Muscle layer of colon (tissue), 2 donors: ENCODE data around the gene B3GNT8.
"Not testable (repeated sequence)": the region's sequence is repeated elsewhere in the genome, so short reads cannot be mapped to it uniquely, and the experiment has no call there.

Experiments
- H3K27ac ChIP-seq: one replicate; pipeline ENCODE4 v1.7.0; 2013; ENCODE audit warnings: low read depth, mild to moderate bottlenecking, low read length, moderate library complexity
- H3K27me3 ChIP-seq, 2 donors: one replicate each; pipeline ENCODE4 v1.7.0; 2013; ENCODE audit warnings: low read length in 2 of 2, mild to moderate bottlenecking in 2 of 2; ENCODE audit not compliant: insufficient read depth in 2 of 2, control insufficient read depth in 1 of 2
- H3K36me3 ChIP-seq: one replicate; pipeline ENCODE4 v1.7.0; 2013; ENCODE audit warnings: mild to moderate bottlenecking, low read length; ENCODE audit not compliant: insufficient read depth
- H3K4me1 ChIP-seq: one replicate; pipeline ENCODE4 v1.7.0; 2013; ENCODE audit warnings: mild to moderate bottlenecking, low read length; ENCODE audit not compliant: insufficient read depth
- H3K4me3 ChIP-seq, 2 donors: one replicate each; pipeline ENCODE4 v1.7.0; 2013; ENCODE audit warnings: low read length in 2 of 2, low read depth in 1 of 2, mild to moderate bottlenecking in 1 of 2, moderate library complexity in 1 of 2
- H3K9ac ChIP-seq: one replicate; pipeline ENCODE4 v1.7.0; 2013; ENCODE audit warnings: low read length
- H3K9me3 ChIP-seq: one replicate; pipeline ENCODE4 v1.7.0; 2013; ENCODE audit warnings: mild to moderate bottlenecking, low read length
- donor health status: abdominal sarcoma.
- donor health status: Adenocarcinoma of cecum.

Gene B3GNT8

GRCh38 chr19:41398598-41398997 is 28.6 kb downstream of the B3GNT8 start:
- Histone ChIP-seq H3K27ac (peak overlapping the region; percentile 53), H3K4me1 (peaks cover 12% of the 10 kb centered on the region)

GRCh38 chr19:41398050-41398418 is 29.1 kb downstream of the B3GNT8 start:
- no peaks in the 10 kb centered on the region for H3K27me3 ChIP-seq
- H3K9ac ChIP-seq = peak overlapping the region; percentile 93
- peak overlapping the region; percentile 78 to 97 for H3K4me3 ChIP-seq
- H3K9me3 ChIP-seq = no peaks in the 10 kb centered on the region
- H3K36me3 ChIP-seq = peaks cover 5% of the 10 kb centered on the region
- peaks cover 12% of the 10 kb centered on the region for H3K4me1 ChIP-seq
- peak overlapping the region; percentile 53 for H3K27ac ChIP-seq

More at GRCh38 chr19:41398598-41398997, 28.6 kb downstream of the B3GNT8 start:
- Histone ChIP-seq H3K9ac (peak overlapping the region; percentile 93), H3K27me3 (no peaks in the 10 kb centered on the region), H3K4me3 (peak overlapping the region; percentile 78 to 97), H3K9me3 (no peaks in the 10 kb centered on the region), H3K36me3 (peaks cover 5% of the 10 kb centered on the region)

GRCh38 chr19:41397086-41398049 is 29.8 kb downstream of the B3GNT8 start, which contains the start of the genes BCKDHA and EXOSC5:
Gene BCKDHA (plus strand): TSS chr19:41397818. CDS start chr19:41397828, 10 bp downstream.
Gene EXOSC5 (minus strand): TSS chr19:41397359. CDS start chr19:41397328, 31 bp downstream.
- H3K4me1 ChIP-seq = peaks cover 12% of the 10 kb centered on the region
- no peaks in the 10 kb centered on the region for H3K9me3 ChIP-seq
- peaks cover 5% of the 10 kb centered on the region for H3K36me3 ChIP-seq
- no peaks in the 10 kb centered on the region for H3K27me3 ChIP-seq
- peak within 1 kb of the TSS; percentile 53 for H3K27ac ChIP-seq
- H3K4me3 ChIP-seq = peak within 1 kb of the TSS; percentile 79 to 97
- peak within 1 kb of the TSS; percentile 93 for H3K9ac ChIP-seq

GRCh38 chr19:41395355-41395754 is 31.8 kb downstream of the B3GNT8 start:
- Histone ChIP-seq H3K4me3 (no peak overlapping the region), H3K9me3 (no peaks in the 10 kb centered on the region), H3K27ac (no peak overlapping the region), H3K36me3 (peaks cover 15% of the 10 kb centered on the region), H3K4me1 (peaks cover 12% of the 10 kb centered on the region), H3K9ac (no peak overlapping the region), H3K27me3 (no peaks in the 10 kb centered on the region)

- Histone ChIP-seq H3K4me3 (no peak overlapping the region), H3K9ac (no peak overlapping the region), H3K27me3 (no peaks in the 10 kb centered on the region), H3K27ac (no peak overlapping the region), H3K4me1 (no peaks in the 10 kb centered on the region), H3K36me3 (peaks cover 27% of the 10 kb centered on the region), H3K9me3 (no peaks in the 10 kb centered on the region)
Measured at GRCh38 chr19:41392775-41393174, 34.4 kb downstream of the B3GNT8 start.

GRCh38 chr19:41391618-41392017 is 35.6 kb downstream of the B3GNT8 start:
- Histone ChIP-seq H3K9ac (no peak overlapping the region), H3K9me3 (no peaks in the 10 kb centered on the region), H3K4me1 (no peaks in the 10 kb centered on the region), H3K27ac (no peak overlapping the region), H3K36me3 (peaks cover 27% of the 10 kb centered on the region), H3K4me3 (no peak overlapping the region), H3K27me3 (no peaks in the 10 kb centered on the region)

GRCh38 chr19:41386442-41386841 is 40.7 kb downstream of the B3GNT8 start:
- no peak overlapping the region for H3K27ac ChIP-seq
- no peak overlapping the region for H3K4me3 ChIP-seq
- no peak overlapping the region for H3K9ac ChIP-seq
- H3K27me3 ChIP-seq = no peaks in the 10 kb centered on the region
- H3K36me3 ChIP-seq = peaks cover 23% of the 10 kb centered on the region
- H3K9me3 ChIP-seq = no peaks in the 10 kb centered on the region
- no peaks in the 10 kb centered on the region for H3K4me1 ChIP-seq

GRCh38 chr19:41384351-41384750 is 42.8 kb downstream of the B3GNT8 start:
- Histone ChIP-seq H3K27ac (no peak overlapping the region), H3K9me3 (no peaks in the 10 kb centered on the region), H3K4me3 (no peak overlapping the region), H3K36me3 (peaks cover 8% of the 10 kb centered on the region), H3K4me1 (no peaks in the 10 kb centered on the region), H3K27me3 (no peaks in the 10 kb centered on the region), H3K9ac (no peak overlapping the region)

GRCh38 chr19:41381536-41381935 is 45.6 kb downstream of the B3GNT8 start:
- H3K9ac ChIP-seq, H3K27ac ChIP-seq, H3K36me3 ChIP-seq, H3K27me3 ChIP-seq, H3K9me3 ChIP-seq, H3K4me3 ChIP-seq: not testable (repeated sequence)
- peaks cover 14% of the 10 kb centered on the region for H3K4me1 ChIP-seq

- Histone ChIP-seq H3K36me3 (no peaks in the 10 kb centered on the region), H3K27me3 (no peaks in the 10 kb centered on the region), H3K4me3 (no peak overlapping the region), H3K4me1 (peaks cover 28% of the 10 kb centered on the region), H3K9ac (no peak overlapping the region), H3K9me3 (no peaks in the 10 kb centered on the region), H3K27ac (peak overlapping the region; percentile 78)
Measured at GRCh38 chr19:41377977-41378709, 49.0 kb downstream of the B3GNT8 start.

GRCh38 chr19:41376998-41377365 is 50.2 kb downstream of the B3GNT8 start:
- Histone ChIP-seq H3K27ac (no peak overlapping the region), H3K27me3 (no peaks in the 10 kb centered on the region), H3K4me1 (peaks cover 28% of the 10 kb centered on the region), H3K36me3 (no peaks in the 10 kb centered on the region), H3K9me3 (no peaks in the 10 kb centered on the region), H3K9ac (peak overlapping the region; percentile 45), H3K4me3 (peak overlapping the region; percentile 57 to 70)
